Measurements from ENCODE around the gene UMODL1.

- no peak for TF ChIP-seq POLR2A (IDR thresholded peaks at IDR 0.05)
- TF ChIP-seq CTCF (IDR thresholded peaks at IDR 0.05), result no peak
Measured at GRCh38 chr21:42146273-42146805, 75.2 kb downstream of the UMODL1 start.
